Naive B cell (primary cell): ENCODE data around the gene AQP7. TPM values are rescaled to one million over a fixed set of nuclear protein-coding genes. Genes with fewer than 3 reads are reported as not detected.

Experiments used
- ATAC-seq, 2 donors: fragments of 150-1000 bp; cut with Tn5 transposase; 2 replicates each; pipeline ENCODE4 v1.10.0; 2021; ENCODE audit warnings: low read depth in 2 of 2, mild to moderate bottlenecking in 2 of 2, moderate library complexity in 2 of 2
- DNase-seq: peaks from one replicate; pipeline ENCODE4 v3.0.0; 2022
- H3K27ac Mint-ChIP-seq, 6 donors: one replicate each; pipeline ENCODE4 v1.8.0; 2020 to 2022; ENCODE audit warnings: mild to moderate bottlenecking in 6 of 6, mixed read lengths in 6 of 6, moderate library complexity in 5 of 6, inconsistent platforms in 2 of 6
- H3K27me3 Mint-ChIP-seq, 3 donors: one replicate each; pipeline ENCODE4 v1.8.0; 2021 to 2022; ENCODE audit warnings: mixed read lengths in 3 of 3, mild to moderate bottlenecking in 1 of 3
- H3K36me3 Mint-ChIP-seq, 2 donors: one replicate each; pipeline ENCODE4 v1.8.0; 2020 to 2022; ENCODE audit warnings: mixed read lengths in 2 of 2, inconsistent platforms in 1 of 2, mild to moderate bottlenecking in 1 of 2
- H3K4me1 Mint-ChIP-seq, 3 donors: one replicate each; pipeline ENCODE4 v1.8.0; 2020 to 2022; ENCODE audit warnings: mixed read lengths in 3 of 3, inconsistent platforms in 1 of 3, mild to moderate bottlenecking in 1 of 3, moderate library complexity in 1 of 3
- H3K4me3 Mint-ChIP-seq, 8 donors: one replicate each; pipeline ENCODE4 v1.8.0; 2020 to 2022; ENCODE audit warnings: mild to moderate bottlenecking in 8 of 8, mixed read lengths in 8 of 8, moderate library complexity in 8 of 8, inconsistent platforms in 2 of 8
- H3K9me3 Mint-ChIP-seq, 7 donors: one replicate each; pipeline ENCODE4 v1.8.0; 2020 to 2022; ENCODE audit warnings: mixed read lengths in 7 of 7, mild to moderate bottlenecking in 5 of 7, inconsistent platforms in 2 of 7, moderate library complexity in 1 of 7
- polyA plus RNA-seq, 6 donors: library from polyadenylated mRNA; unstranded; fragments of 300-500 nt; fragmentation: Illumina TruSeq; gene quantifications; one replicate each; pipeline ENCODE4 v1.2.3, GENCODE V29; 2021; ENCODE audit warnings: low read depth in 6 of 6

AQP7 gene
- polyA plus RNA-seq, 6 donors from 2014 or later = not detected

- Mint-ChIP-seq H3K9me3 (no peaks in the 10 kb centered on the region), H3K27me3 (peaks cover 7 to 28% (median 24%) of the 10 kb centered on the region in 3 donors), H3K4me1 (peaks cover 4 to 6% (median 6%) of the 10 kb centered on the region in 3 donors), H3K36me3 (no peaks in the 10 kb centered on the region), H3K4me3 (no peak overlapping the region), H3K27ac (no peak overlapping the region)
- DNase-seq (no peak), ATAC-seq (no peak)
Measured at GRCh38 chr9:33440204-33440603, 37.8 kb upstream of the AQP7 start.

- ATAC-seq = no peak
- Mint-ChIP-seq H3K27ac (no peak overlapping the region), H3K4me1 (peaks cover 4 to 6% (median 6%) of the 10 kb centered on the region in 3 donors), H3K9me3 (no peaks in the 10 kb centered on the region), H3K27me3 (peaks cover 4 to 32% (median 24%) of the 10 kb centered on the region in 3 donors), H3K4me3 (no peak overlapping the region), H3K36me3 (no peaks in the 10 kb centered on the region)
- DNase-seq = no peak
Measured at GRCh38 chr9:33439731-33440130, 37.4 kb upstream of the AQP7 start.

- ATAC-seq = no peak
- no peak overlapping the region for H3K27ac Mint-ChIP-seq
- H3K4me3 Mint-ChIP-seq = no peak overlapping the region
- H3K4me1 Mint-ChIP-seq = peaks cover 4 to 6% (median 6%) of the 10 kb centered on the region in 3 donors
- H3K36me3 Mint-ChIP-seq = no peaks in the 10 kb centered on the region
- peaks cover 7 to 38% (median 30%) of the 10 kb centered on the region in 3 donors for H3K27me3 Mint-ChIP-seq
- DNase-seq = no peak
- H3K9me3 Mint-ChIP-seq = no peaks in the 10 kb centered on the region
Measured at GRCh38 chr9:33438926-33439680, 36.7 kb upstream of the AQP7 start.

GRCh38 chr9:33437898-33438297 is 35.5 kb upstream of the AQP7 start:
- peak overlapping the region in 1 of 6 donors; percentile 1 for H3K27ac Mint-ChIP-seq
- ATAC-seq = peak; percentile 42 to 72
- peaks cover 4 to 6% (median 6%) of the 10 kb centered on the region in 3 donors for H3K4me1 Mint-ChIP-seq
- H3K4me3 Mint-ChIP-seq = no peak overlapping the region
- peaks cover 9 to 40% (median 33%) of the 10 kb centered on the region in 3 donors for H3K27me3 Mint-ChIP-seq
- no peaks in the 10 kb centered on the region for H3K9me3 Mint-ChIP-seq
- H3K36me3 Mint-ChIP-seq = no peaks in the 10 kb centered on the region
- DNase-seq = no peak

- H3K27me3 Mint-ChIP-seq = peaks cover 9 to 40% (median 33%) of the 10 kb centered on the region in 3 donors
- H3K36me3 Mint-ChIP-seq = no peaks in the 10 kb centered on the region
Measured at GRCh38 chr9:33437205-33437604, 34.8 kb upstream of the AQP7 start.

GRCh38 chr9:33436445-33436844 is 34.1 kb upstream of the AQP7 start:
- Mint-ChIP-seq H3K9me3 (no peaks in the 10 kb centered on the region), H3K27ac (no peak overlapping the region)

More at GRCh38 chr9:33437205-33437604, 34.8 kb upstream of the AQP7 start:
- ATAC-seq = no peak
- Mint-ChIP-seq H3K4me1 (peaks cover 4 to 6% (median 6%) of the 10 kb centered on the region in 3 donors), H3K27ac (no peak overlapping the region), H3K9me3 (no peaks in the 10 kb centered on the region), H3K4me3 (no peak overlapping the region)
- no peak for DNase-seq

GRCh38 chr9:33435821-33436277 is 33.5 kb upstream of the AQP7 start:
- H3K27me3 Mint-ChIP-seq = peaks cover 9 to 34% (median 33%) of the 10 kb centered on the region in 3 donors
- ATAC-seq = no peak
- DNase-seq = no peak
- H3K4me1 Mint-ChIP-seq = peaks cover 4 to 6% (median 6%) of the 10 kb centered on the region in 3 donors
- peak overlapping the region in 1 of 6 donors; percentile 90 for H3K27ac Mint-ChIP-seq
- no peaks in the 10 kb centered on the region for H3K36me3 Mint-ChIP-seq
- no peaks in the 10 kb centered on the region for H3K9me3 Mint-ChIP-seq
- H3K4me3 Mint-ChIP-seq = no peak overlapping the region

More at GRCh38 chr9:33436445-33436844, 34.1 kb upstream of the AQP7 start:
- DNase-seq (no peak), ATAC-seq (no peak)
- Mint-ChIP-seq H3K27me3 (peaks cover 9 to 36% (median 33%) of the 10 kb centered on the region in 3 donors), H3K4me1 (peaks cover 4 to 6% (median 6%) of the 10 kb centered on the region in 3 donors), H3K4me3 (peak overlapping the region in 1 of 8 donors; percentile 10), H3K36me3 (no peaks in the 10 kb centered on the region)

GRCh38 chr9:33434317-33435105 is 32.1 kb upstream of the AQP7 start:
- H3K36me3 Mint-ChIP-seq = no peaks in the 10 kb centered on the region
- H3K9me3 Mint-ChIP-seq = no peaks in the 10 kb centered on the region
- no peak for ATAC-seq
- peaks cover 9 to 24% (median 21%) of the 10 kb centered on the region in 3 donors for H3K27me3 Mint-ChIP-seq
- peaks cover 4 to 6% (median 6%) of the 10 kb centered on the region in 3 donors for H3K4me1 Mint-ChIP-seq
- peak overlapping the region in 1 of 6 donors; percentile 54 for H3K27ac Mint-ChIP-seq
- no peak for DNase-seq
- H3K4me3 Mint-ChIP-seq = no peak overlapping the region

GRCh38 chr9:33433871-33434270 is 31.5 kb upstream of the AQP7 start:
- Mint-ChIP-seq H3K4me1 (peaks cover 4 to 6% (median 4%) of the 10 kb centered on the region in 3 donors), H3K27ac (no peak overlapping the region), H3K36me3 (no peaks in the 10 kb centered on the region), H3K4me3 (no peak overlapping the region), H3K9me3 (no peaks in the 10 kb centered on the region), H3K27me3 (peaks cover 9 to 18% (median 16%) of the 10 kb centered on the region in 3 donors)
- ATAC-seq (no peak), DNase-seq (no peak)

GRCh38 chr9:33431420-33431819 is 29.1 kb upstream of the AQP7 start:
- Mint-ChIP-seq H3K27ac (no peak overlapping the region), H3K9me3 (no peaks in the 10 kb centered on the region), H3K27me3 (peaks cover 5 to 18% (median 16%) of the 10 kb centered on the region in 3 donors), H3K36me3 (no peaks in the 10 kb centered on the region), H3K4me3 (peak overlapping the region in 1 of 8 donors; percentile 61), H3K4me1 (no peaks in the 10 kb centered on the region)
- DNase-seq (no peak), ATAC-seq (no peak)

GRCh38 chr9:33430942-33431341 is 28.6 kb upstream of the AQP7 start:
- DNase-seq = no peak
- H3K4me3 Mint-ChIP-seq = no peak overlapping the region
- H3K27me3 Mint-ChIP-seq = peaks cover 9 to 18% (median 12%) of the 10 kb centered on the region in 3 donors
- H3K9me3 Mint-ChIP-seq = no peaks in the 10 kb centered on the region
- H3K36me3 Mint-ChIP-seq = no peaks in the 10 kb centered on the region
- H3K4me1 Mint-ChIP-seq = no peaks in the 10 kb centered on the region
- ATAC-seq = no peak
- no peak overlapping the region for H3K27ac Mint-ChIP-seq

- DNase-seq (no peak), ATAC-seq (no peak)
- Mint-ChIP-seq H3K36me3 (no peaks in the 10 kb centered on the region), H3K9me3 (peaks cover 0 to 2% (median 0%) of the 10 kb centered on the region in 7 donors), H3K4me1 (no peaks in the 10 kb centered on the region), H3K27ac (peak overlapping the region in 1 of 6 donors; percentile 42), H3K4me3 (no peak overlapping the region), H3K27me3 (peaks cover 6 to 11% (median 9%) of the 10 kb centered on the region in 3 donors)
Measured at GRCh38 chr9:33429256-33429985, 27.1 kb upstream of the AQP7 start.

- Mint-ChIP-seq H3K27me3 (peaks cover 0 to 6% (median 5%) of the 10 kb centered on the region in 3 donors), H3K4me3 (no peak overlapping the region), H3K36me3 (no peaks in the 10 kb centered on the region), H3K4me1 (no peaks in the 10 kb centered on the region), H3K27ac (no peak overlapping the region), H3K9me3 (peaks cover 0 to 2% (median 0%) of the 10 kb centered on the region in 7 donors)
- ATAC-seq (no peak), DNase-seq (no peak)
Measured at GRCh38 chr9:33426843-33427293, 24.5 kb upstream of the AQP7 start.
